Stimulated activated CD4-positive, alpha-beta T cell treated with anti-CD3 and anti-CD28 coated beads, Interleukin-2, amount 100 ng/mL, for 48 hours (primary cell): Measurements from ENCODE around the gene COL20A1.
"Not testable (repeated sequence)": the region's sequence is repeated elsewhere in the genome, so short reads cannot be mapped to it uniquely, and the experiment has no call there.

Source experiments
- DNase-seq, 2 donors: peaks; one replicate each; pipeline ENCODE4 v3.0.0-alpha.2; 2020

The COL20A1 gene

DNA sequence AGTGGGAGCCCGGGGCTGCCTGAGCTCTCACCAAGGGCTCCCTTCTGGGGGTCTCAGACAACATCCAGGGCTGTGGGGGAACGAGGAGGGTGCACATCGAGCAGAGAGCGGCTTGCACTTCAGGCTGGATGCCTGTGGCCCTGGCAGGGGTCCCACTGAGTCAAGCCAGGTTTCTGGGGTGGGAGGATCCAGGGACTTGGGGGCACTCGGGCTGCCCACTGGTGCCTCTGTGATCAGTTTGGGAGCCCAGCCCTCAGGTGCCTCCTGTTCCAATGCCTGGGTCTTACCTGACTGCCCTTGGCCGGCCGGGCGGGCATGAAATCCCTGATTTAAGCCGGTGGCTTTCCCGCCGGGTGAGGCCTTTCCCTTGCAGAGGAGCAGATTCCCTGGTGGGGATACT, 470 bp downstream of the COL20A1 start:
- DNase-seq = no peak

DNA sequence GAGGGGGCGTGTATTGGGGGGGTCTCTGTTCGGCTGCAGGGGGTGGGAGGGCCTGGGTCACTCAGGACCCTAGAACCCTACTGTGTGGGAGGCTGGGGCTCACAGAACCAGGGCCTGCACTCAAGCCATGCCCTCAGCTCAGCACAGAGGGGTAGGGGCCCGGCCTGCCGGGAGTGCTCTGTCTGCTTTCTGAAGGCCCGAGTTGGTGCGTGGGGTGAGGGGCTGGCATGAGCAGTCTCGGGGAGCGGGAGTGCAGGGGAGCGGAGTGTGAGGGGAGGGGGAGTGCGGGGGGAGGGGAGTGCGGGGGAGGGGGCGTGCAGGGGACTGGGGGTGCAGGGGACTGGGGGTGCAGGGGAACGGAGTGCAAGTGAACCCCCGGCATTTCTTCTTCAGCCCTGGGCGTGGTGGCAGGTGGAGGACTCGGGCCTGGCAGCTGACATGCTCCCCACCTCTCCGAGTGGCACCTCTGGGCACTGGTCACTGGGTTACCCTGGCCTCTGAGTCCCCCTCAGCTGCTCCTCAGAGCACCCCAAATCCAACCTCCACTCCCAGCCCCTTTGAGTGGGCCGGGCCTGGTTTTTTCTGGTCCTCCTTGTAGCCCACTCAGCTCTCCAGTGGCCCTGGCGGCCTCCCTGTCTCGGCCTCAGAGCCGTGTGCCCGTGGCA, 1.0 kb downstream of the COL20A1 start:
- DNase-seq = no peak

DNA sequence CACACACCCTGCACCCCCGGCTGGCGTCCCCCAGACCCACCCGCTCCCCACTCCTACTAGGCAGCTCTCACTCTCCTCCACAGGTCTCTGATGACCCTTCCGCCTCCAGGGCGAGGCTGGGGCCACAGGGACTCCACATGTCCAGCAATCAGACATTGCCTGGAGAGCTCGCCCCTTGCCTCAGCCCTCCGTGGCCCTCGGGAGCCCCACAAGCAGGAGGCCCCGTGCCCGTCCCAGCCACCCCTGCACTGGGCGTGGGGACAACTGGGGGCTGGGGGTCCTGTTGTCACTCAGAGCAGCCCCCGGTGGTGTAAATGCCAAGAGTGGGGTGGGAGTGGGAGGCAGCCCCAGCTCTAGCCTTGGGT, 1.5 kb downstream of the COL20A1 start:
- DNase-seq = no peak

DNA sequence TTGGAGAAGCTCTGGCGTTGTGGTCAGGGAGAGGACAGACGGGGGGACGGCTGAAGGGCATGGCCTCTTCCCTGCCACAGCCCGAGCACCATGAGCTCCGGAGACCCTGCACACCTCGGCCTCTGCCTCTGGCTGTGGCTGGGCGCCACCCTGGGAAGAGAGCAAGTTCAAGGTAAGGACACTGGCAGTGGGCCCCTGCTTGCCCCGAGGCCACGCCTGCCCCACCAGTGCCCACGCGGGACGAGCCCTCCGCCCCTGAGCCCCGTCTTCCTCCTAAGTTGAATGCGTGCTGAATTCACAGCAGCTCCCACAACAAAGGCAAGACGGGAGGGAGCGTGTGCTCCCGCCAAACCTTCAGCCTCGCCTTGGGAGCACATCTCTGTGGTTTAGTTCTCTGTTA, 2.0 kb downstream of the COL20A1 start:
- no peak for DNase-seq

DNA sequence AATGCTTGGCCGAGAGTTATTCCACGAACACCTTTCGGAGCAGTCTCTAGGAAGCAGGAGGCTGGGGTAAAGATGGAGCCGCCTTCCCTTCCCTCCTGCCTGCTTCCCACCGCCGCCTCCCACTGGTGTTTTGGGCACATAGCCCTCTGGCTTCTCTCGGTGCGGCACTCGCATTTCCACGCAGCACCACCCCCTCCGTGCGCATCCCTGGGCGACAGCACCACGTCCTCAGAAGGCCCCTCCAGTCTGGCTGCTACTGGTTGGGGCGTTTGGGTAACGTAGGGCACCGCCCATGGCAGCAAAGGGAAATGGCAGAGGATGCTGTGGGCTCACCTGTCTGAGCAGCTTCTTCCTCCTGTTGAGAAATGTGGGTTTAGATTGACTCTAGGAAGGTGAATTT, 2.4 kb downstream of the COL20A1 start:
- DNase-seq = no peak

DNA sequence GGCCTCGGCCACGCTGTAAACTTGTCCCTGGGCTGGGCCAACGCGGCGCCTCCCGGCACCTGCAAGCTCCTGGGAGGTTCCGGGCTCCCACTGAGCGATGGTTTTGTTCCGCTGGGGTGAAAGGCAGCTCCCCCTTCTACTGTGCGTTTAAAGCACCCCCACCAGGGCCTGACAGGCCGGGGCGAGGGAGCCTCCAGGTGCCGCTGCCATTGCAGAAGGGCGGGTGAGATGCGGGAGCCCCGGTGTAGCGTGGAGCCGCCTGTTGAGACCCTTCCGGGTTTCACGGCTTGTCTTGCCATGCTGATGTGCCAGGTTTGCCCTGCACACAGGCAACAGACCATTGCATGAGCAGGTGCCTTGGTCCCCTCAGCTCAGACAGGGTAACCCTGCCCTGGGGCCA, 2.9 kb downstream of the COL20A1 start:
- no peak for DNase-seq

DNA sequence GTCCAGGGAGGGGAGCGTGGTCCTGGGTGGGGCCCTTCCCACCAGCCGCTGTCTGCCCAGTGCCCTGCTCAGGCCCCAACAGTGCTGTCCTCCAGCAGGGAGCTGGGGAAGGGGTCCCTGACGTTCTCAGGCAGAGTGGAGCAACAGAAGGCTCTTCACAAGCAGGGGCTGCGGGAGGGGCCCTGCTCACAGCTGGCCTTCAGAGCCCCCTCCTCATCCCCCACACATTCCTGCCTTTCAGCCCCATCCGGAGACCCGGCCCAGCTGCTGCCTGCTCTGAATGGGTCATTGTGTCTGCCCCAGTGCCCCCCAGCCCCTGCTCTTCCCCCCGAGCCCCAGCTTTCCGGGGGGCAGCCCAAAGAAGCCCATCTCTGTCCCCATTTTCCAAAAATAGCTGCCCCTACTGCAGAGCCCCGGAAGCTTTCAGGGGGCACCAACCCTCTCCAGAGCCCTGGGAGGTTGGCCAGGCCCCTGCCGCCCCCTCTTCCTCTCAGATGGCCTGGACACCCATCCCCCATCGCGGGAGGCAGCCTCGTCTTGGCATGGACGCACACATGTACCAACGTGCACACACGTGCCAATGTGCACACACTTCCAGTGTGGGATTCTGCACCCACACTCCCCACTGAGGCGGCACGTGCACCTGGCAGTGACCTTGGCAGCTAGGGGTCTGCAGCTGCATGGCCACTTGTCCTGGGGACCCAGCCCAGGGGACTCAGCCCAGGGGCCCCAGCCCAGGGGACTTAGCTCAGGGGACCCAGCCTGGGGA, 3.7 kb downstream of the COL20A1 start:
- no peak for DNase-seq

DNA sequence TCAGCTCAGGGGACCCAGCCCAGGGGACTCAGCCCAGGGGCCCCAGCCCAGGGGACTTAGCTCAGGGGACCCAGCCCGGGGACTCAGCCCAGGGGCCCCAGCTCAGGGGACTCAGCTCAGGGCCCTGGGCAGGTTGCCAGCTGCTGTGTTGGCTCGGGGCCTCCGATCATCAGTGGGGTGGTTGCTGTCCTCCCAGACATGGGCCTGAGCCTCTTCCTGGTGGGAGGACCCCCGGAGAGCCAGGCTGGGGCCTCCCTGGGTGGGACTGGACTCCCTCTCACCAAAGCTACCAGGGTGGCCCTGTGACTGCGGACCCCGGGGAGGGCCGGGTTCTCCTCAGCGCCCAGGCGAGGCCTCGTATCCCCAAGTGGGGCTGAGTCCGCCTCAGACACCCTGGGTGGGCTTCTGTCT, 4.4 kb downstream of the COL20A1 start:
- DNase-seq = no peak

DNA sequence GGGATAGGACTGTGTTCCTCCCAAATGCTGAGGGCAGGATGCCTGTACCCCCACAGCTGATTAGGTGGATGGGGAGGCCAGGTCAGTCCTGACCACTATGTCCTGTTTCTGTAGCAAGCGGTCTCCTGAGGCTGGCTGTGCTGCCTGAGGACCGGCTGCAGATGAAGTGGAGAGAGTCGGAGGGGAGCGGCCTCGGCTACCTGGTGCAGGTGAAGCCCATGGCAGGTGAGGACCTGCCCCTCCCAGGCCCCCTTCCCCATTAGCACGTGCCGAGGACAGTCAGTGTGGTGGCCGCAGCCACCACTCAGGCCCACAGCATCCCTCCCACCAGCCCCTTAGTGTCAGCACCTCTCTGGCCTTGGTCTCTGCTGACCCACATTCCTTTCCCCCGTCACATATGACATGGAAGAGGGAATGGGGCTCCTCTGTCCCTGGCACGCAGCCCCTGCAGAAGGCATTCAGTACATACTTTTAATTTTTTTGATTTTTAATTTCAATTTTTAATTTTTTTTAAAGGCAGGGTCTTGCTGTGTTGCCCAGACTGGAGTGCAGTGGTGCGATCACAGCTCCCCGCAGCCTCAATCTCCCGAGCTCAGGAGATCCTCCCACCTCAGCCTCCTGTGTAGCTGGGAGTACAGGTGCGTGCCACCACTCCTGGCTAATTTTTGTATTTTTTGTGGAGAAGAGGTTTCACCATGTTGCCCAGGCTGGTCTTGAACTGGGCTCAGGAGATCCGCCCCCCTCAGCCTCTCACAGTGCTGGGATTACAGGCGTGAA, 5.0 kb downstream of the COL20A1 start:
- no peak for DNase-seq

DNA sequence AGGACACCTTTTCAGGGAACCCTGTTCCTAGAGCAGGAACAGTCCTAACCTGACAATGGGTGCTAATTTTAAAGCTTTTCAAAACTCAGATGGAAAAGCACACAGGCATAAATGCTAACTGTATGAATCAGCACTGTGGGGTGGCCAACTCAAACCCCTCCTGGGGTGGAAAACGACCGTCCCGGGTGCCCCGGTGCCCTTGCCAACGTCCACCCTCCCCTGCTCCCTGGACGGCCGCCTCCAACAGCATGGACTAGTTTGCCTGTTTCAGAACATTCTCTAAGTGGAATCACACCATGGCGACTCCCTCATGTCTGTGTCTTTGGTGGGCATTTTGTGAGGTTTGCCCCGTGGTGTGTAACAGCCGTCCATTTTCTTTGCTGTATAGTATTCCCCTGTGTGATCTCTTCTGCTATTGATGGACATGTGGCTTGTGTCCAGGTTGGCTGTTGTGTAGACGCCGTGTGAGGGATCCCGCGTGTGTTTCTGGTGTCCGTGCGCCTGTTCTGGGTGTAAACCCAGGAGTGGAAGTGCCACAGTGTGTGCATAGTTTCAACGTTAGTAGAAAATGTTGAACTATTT, 5.8 kb downstream of the COL20A1 start:
- DNase-seq = no peak

DNA sequence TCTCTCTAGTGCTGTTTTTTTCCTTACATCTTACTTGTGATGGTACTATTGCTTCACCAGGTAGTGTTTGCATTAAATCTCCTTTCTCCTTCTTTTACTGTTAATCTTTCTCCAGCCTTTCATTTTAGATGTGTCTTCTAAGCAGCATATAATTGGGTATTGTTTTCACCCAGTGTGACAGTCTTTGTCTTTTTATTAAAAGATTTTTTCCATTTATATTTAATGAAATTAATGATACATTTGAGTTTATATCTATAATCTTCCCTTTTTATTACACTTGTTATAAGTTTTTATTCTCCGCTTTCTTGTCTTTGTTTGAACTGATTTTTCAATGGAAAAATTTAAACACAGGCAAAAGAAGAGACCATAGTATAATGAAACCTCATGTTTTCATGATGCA, 8.7 kb downstream of the COL20A1 start:
- DNase-seq = no peak

DNA sequence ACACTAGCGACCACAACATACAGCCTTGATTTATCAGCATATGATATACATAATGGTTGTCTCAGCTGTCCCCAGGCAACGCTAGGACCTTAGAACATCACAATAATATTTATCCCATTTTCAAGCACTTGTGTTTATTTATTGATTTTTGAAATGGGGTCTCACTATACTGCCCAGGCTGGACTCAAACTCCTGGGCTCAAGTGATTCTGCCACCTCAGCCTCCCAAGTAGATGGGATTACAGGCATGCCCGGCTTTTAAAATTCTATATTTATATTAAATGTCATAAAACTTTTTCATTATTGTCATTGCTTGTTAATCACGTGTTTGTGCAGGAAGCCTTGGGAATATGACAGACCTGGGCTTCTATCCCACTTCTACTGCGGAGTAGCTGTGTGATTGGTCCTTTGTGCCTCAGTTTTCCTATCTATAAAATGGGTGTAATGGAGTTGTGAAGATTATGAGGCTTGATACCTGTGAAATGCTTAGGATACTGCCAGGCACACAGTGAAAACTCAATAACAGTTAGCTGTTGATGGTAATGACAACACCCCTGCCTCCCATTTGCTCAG, 10.2 kb downstream of the COL20A1 start:
- DNase-seq = no peak

DNA sequence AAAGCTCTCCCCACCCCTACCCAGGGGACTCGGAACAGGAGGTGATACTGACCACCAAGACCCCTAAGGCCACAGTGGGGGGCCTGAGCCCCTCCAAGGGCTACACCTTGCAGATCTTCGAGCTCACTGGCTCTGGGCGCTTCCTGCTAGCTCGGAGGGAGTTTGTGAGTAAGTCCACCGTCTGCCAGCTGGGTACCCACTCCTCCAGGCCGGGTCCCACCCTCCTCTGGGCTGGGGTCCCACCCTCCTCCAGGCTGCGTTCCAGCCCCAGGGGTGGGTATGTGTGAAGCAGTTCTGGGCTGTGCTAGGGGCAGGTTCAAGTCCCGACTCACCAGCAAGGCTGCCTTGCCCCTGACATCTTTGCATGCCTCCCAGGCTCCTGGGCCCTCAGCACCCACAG, 12.4 kb downstream of the COL20A1 start:
- no peak for DNase-seq

DNA sequence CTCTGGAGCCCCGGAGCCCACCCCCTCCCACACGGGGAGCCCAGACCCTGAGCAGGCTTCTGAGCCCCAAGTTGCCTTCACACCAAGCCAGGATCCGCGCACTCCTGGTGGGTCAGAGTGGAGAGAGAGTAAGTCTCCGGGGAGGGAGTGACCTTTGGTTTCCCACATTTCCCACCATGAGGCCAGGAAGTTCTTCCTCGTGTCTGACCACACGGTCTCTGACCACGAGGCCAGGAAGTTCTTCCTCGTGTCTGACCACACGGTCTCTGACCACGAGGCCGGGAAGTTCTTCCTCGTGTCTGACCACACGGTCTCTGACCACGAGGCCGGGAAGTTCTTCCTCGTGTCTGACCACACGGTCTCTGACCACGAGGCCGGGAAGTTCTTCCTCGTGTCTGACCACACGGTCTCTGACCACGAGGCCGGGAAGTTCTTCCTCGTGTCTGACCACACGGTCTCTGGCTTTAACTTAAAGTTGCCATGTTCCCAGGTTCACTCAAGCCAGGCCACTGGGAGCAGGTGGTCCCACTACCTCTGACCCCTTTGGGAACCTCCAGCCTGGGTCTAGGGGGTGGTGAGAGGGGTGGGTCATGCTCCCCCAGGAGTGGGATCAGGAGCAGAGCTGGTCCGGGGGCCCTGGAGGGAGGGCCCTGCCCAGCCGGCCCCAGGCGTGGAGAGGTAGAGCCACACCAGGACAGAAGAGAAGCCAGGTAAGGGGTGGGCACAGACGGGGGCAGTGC, 13.1 kb downstream of the COL20A1 start:
- not testable (repeated sequence) for DNase-seq

DNA sequence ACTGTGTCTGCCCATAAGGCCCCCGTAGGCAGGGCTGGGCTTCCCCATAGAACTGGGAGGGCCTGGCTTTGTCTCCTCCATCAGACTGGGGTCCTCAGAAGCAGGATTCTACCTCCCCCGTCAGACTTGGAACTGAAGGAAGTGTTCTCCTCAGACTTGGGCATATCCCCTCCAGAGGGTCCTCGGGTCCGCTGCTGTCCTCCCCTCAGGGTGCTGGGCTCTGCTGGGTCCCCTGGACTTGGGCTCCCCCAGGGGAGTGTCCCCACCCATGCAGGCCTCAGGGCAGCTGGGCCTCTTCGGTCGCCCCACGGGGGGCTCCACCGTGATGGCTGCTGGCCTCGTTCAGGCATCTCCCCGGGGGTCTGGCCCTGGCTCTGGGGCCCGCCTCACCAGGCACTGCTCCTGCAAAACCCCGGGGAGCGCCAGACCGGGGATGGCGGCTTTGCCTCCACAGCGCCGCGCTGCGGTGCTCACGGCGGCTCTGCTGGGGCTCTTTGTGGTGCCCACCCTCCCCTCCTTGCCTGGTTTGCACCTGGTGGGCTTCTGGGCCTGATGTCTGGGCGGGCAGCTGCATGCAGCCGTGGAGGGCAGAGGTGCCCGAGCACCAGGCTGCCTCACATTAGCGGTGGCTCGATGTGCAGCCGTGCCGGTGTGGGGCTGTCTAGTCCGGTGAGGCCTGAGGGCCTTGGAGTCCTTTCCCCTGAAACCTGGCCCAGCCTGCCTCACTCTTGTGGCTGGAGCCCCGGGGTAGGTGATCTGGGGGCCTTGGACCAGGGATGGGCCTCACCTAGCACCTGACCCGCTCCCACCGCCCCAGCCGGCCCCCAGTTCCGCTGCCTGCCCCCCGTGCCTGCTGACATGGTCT, 13.9 kb downstream of the COL20A1 start:
- no peak for DNase-seq

DNA sequence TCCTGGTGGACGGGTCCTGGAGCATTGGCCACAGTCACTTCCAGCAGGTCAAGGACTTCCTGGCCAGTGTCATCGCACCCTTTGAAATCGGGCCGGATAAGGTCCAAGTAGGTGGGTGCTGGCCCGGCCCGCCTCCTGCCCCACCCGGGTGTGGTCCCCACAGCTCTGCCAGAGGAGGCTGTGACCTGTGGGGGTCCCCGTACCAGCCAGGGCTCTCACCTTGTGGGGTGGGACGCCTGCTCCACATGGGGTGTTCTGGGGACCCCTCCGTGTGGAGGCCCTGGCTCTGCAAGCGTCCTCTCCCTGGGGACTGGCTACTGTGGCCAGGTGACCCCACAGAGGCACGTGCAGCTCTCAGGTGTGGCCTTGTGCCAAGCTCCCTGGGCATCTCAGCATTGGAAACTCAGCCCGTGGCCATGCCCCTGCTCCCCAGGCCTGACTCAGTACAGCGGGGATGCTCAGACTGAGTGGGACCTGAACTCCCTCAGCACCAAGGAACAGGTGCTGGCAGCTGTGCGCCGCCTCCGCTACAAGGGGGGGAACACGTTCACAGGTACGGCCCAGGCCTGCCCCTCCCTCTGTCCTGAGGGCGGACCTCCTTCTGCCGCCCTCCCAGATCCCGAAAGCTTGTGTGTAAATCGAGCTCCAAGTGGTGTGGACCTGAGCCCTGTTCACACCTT, 14.7 kb downstream of the COL20A1 start:
- no peak for DNase-seq

DNA sequence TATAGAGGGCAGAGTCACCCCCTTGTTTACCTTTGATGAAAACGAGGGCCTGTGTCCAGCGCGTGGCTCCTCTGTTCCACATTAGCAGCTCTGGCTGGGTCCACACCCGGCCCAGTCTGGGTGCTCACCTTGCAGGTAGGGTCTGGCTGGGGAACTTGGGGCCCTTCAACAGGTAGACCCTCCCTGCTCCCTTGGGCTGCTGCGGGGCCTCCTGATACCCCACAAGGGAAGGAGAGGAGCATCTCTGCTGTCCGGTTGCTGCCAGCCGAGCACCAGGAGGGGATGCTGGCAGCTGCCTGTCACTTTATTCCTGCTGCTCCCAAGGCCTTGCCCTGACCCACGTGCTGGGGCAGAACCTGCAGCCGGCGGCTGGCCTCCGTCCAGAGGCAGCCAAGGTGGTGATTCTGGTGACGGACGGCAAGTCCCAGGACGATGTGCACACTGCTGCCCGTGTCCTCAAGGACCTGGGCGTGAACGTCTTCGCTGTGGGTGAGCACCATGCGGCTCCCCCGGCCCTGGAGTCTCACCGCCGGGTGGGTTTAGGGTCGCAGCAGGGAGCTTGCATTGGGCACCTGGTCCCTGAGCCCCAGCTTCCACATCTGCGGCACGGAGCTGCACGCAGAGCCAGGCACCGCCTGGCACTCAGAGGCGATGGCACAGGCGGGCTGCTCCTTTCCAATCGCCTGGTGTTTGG, 15.4 kb downstream of the COL20A1 start:
- DNase-seq = no peak

DNA sequence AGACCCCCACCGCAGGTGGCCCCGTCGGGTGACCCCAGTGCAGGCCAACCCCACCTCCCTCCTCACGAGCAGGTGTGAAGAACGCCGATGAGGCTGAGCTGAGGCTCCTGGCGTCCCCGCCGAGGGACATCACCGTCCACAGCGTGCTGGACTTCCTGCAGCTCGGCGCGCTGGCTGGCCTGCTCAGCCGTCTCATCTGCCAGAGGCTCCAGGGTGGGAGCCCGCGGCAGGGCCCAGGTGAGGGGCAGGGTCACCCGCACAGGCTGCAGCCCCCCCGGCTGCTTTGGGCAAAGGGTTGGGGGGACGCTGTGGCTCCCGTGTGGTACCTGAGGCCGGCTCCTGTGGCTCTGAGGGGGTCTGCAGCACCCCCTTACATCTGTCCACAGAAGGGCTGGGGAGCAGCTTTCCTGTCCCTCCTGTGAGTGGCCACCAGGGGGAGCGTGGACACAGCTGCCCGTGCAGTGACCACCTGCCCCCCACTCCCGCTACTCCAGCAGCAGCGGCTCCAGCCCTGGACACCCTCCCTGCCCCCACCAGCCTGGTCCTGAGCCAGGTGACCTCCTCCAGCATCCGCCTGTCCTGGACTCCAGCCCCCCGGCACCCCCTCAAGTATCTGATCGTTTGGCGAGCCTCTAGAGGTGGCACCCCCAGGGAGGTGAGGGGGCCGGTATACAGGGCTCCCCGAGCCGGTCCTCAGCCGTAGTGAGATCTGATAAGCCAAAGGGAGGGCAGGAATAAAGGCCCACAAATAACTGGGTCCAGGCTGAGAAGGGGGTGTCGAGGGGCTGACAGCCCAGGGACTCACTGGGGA, 16.5 kb downstream of the COL20A1 start:
- peak in 1 of 2 donors; percentile 21 for DNase-seq

DNA sequence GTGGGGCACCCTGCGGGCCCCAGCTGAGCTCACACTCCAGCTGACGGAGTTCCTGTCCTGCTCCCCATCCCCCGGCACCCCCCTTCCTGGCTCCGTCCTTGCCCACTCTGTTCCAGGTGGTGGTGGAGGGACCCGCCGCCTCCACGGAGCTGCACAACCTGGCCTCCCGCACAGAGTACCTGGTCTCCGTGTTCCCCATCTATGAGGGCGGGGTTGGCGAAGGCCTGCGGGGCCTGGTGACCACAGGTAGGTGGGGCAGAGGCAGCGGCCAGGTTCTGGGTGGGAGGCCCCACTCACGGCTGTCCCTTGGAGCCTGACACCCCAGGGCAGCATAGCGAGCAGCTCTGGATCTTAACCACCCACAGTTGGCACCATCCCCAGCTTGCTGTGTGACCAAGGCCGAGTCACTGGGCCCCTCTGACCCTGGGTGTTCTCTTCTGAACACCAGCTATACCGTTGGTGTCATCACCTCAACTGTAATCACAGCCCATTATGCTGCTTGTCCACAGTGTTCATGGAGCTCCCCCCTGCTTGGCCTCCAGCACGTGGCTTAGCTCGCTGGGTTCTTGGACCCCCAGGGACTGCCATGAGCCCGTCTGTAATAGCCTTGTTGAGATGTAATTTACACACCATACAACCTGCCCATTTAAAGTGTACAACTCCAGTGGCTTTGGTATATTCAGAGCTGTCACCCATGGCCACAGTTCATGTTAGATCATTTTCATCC, 17.4 kb downstream of the COL20A1 start:
- DNase-seq = no peak
